HepG2 (cell line): Measurements from ENCODE around the gene ZFAND2B. TPM values are rescaled to one million over a fixed set of nuclear protein-coding genes. Genes with fewer than 3 reads are reported as not detected.
A peak's percentile ranks its signal among the peaks of the same experiment; 100 is the strongest.

ENCODE experiments used
- BORCS8-MEF2B ChIP-seq: sonication (generic); formaldehyde crosslinking; IDR thresholded peaks from 2 replicates; pipeline ENCODE4 v1.8.0; 2022; ENCODE audit warnings: mild to moderate bottlenecking, missing genetic modification reagents
- CBFB ChIP-seq: sonication (generic); formaldehyde crosslinking; IDR thresholded peaks from 2 replicates; pipeline ENCODE4 v1.4.0; 2020; ENCODE audit warnings: missing genetic modification reagents
- CREM ChIP-seq, 2 experiments: sonication (generic) in 1 of 2; formaldehyde crosslinking in 1 of 2; IDR thresholded peaks; 2 replicates each; pipeline versions ENCODE4 v1.4.0 to v1.6.1; 2016 to 2020; ENCODE audit warnings: antibody characterized with exemption in 1 of 2, mild to moderate bottlenecking in 1 of 2, missing genetic modification reagents in 1 of 2
- DBP ChIP-seq: sonication (generic); formaldehyde crosslinking; IDR thresholded peaks from 2 replicates; pipeline ENCODE4 v1.4.0; 2020; ENCODE audit warnings: missing genetic modification reagents; ENCODE audit errors: not compliant biosample characterization
- ELK4 ChIP-seq: sonication (generic); formaldehyde crosslinking; IDR thresholded peaks from 2 replicates; pipeline ENCODE4 v1.9.0; 2021; ENCODE audit warnings: missing genetic modification reagents, borderline replicate concordance
- FUBP1 ChIP-seq: sonication (generic); formaldehyde crosslinking; IDR thresholded peaks from 2 replicates; pipeline ENCODE4 v1.5.1; 2020; ENCODE audit warnings: missing genetic modification reagents, mild to moderate bottlenecking, borderline replicate concordance
- GTF2F1 ChIP-seq: fragments of 150-350 bp; IDR thresholded peaks from 2 replicates; pipeline ENCODE4 v1.6.1; 2014; ENCODE audit warnings: low read length
- JUN ChIP-seq: sonication (generic); formaldehyde crosslinking; IDR thresholded peaks from 2 replicates; pipeline ENCODE4 v1.4.0; 2020; ENCODE audit warnings: mild to moderate bottlenecking, missing genetic modification reagents
- NAIF1 ChIP-seq: sonication (generic); formaldehyde crosslinking; IDR thresholded peaks from 2 replicates; pipeline ENCODE4 v1.5.0; 2020; ENCODE audit warnings: mild to moderate bottlenecking, missing genetic modification reagents, borderline replicate concordance
- PBX3 ChIP-seq: sonication (generic); formaldehyde crosslinking; IDR thresholded peaks from 2 replicates; pipeline ENCODE4 v1.8.1; 2023; ENCODE audit warnings: missing genetic modification reagents, inconsistent platforms, borderline replicate concordance
- TEF ChIP-seq: sonication (generic); formaldehyde crosslinking; IDR thresholded peaks from 2 replicates; pipeline ENCODE4 v1.5.0; 2020; ENCODE audit warnings: missing genetic modification reagents
- TMF1 ChIP-seq: sonication (generic); formaldehyde crosslinking; IDR thresholded peaks from 2 replicates; pipeline ENCODE4 v1.8.1; 2022; ENCODE audit warnings: low read depth, missing genetic modification reagents
- ZBTB1 ChIP-seq: sonication (generic); formaldehyde crosslinking; IDR thresholded peaks from 2 replicates; pipeline ENCODE4 v1.4.0; 2020; ENCODE audit warnings: missing genetic modification reagents, borderline replicate concordance
- ZBTB25 ChIP-seq: IDR thresholded peaks from 2 replicates; pipeline ENCODE4 v1.6.1; 2018; ENCODE audit warnings: missing genetic modification reagents
- ZBTB8A ChIP-seq: sonication (generic); formaldehyde crosslinking; IDR thresholded peaks from 2 replicates; pipeline ENCODE4 v1.4.0; 2020; ENCODE audit warnings: mild to moderate bottlenecking, low read depth, missing genetic modification reagents, borderline replicate concordance
- ZFAT ChIP-seq: sonication (generic); formaldehyde crosslinking; conservative IDR thresholded peaks from 2 replicates; pipeline ENCODE4 v1.8.1; 2023; ENCODE audit warnings: missing genetic modification reagents, inconsistent platforms
- ZNF782 ChIP-seq: sonication (generic); formaldehyde crosslinking; IDR thresholded peaks from 2 replicates; pipeline ENCODE4 v1.4.0; 2020; ENCODE audit warnings: missing genetic modification reagents, mild to moderate bottlenecking, borderline replicate concordance
- ZNF784 ChIP-seq: sonication (generic); formaldehyde crosslinking; IDR thresholded peaks from 2 replicates; pipeline ENCODE4 v1.5.1; 2020; ENCODE audit warnings: missing genetic modification reagents, mild to moderate bottlenecking, borderline replicate concordance
- ZNF839 ChIP-seq: sonication (generic); formaldehyde crosslinking; IDR thresholded peaks from 2 replicates; pipeline ENCODE4 v1.4.0; 2020; ENCODE audit warnings: missing genetic modification reagents, mild to moderate bottlenecking, borderline replicate concordance
- ZNF891 ChIP-seq: sonication (generic); formaldehyde crosslinking; IDR thresholded peaks from 2 replicates; pipeline ENCODE4 v1.5.0; 2020; ENCODE audit warnings: mild to moderate bottlenecking, missing genetic modification reagents
- polyA plus RNA-seq, 8 experiments: library from polyadenylated mRNA; depleted of rRNA in 3 of 8; stranded (reverse) in 7 of 8; unstranded in 1 of 8; fragments of >200 nt; fragmentation: Illumina TruSeq in 4 of 8; extraction: Trizol in 4 of 8; gene quantifications; 2 replicates each; pipeline versions ENCODE4 v1.2.1 to v1.2.3, GENCODE V29; 2011 to 2016; ENCODE audit warnings: low read depth in 4 of 8, missing spikeins in 1 of 8, mixed read lengths in 1 of 8; ENCODE audit not compliant: insufficient read depth in 1 of 8
- total RNA-seq, 5 experiments: library from RNA; depleted of rRNA; stranded (reverse); fragments of >200 nt; fragmentation: Illumina TruSeq; extraction: Trizol; gene quantifications; 2 replicates each; pipeline ENCODE4 v1.2.3, GENCODE V29; 2016; ENCODE audit warnings: low read depth in 1 of 5

ZFAND2B gene
- total and polyA plus RNA-seq, 2 of the 13 experiments (the other 11 are each of a cell fraction or from before 2014, with no cell fraction given): 53.3 to 115 TPM

GRCh38 chr2:219245148-219245898 is 38.7 kb downstream of the ZFAND2B start, which contains the start of the genes GLB1L and STK16 (continued):
- peak; percentile 43; the same call in 1 of the 2 replicates for TF ChIP-seq ELK4 (CRISPR knock-in tag)
- TF ChIP-seq TMF1 (CRISPR knock-in tag): no peak
- no peak; the same call in 1 of the 2 replicates for TF ChIP-seq GTF2F1
- TF ChIP-seq PBX3 (CRISPR knock-in tag): no peak
- TF ChIP-seq CBFB (CRISPR knock-in tag): peak; percentile 87
- peak; percentile 94 for TF ChIP-seq ZNF891 (CRISPR knock-in tag)
- TF ChIP-seq ZBTB1 (CRISPR knock-in tag): no peak
- peak; percentile 99; the same call in 1 of the 2 replicates for TF ChIP-seq ZNF839 (CRISPR knock-in tag)
- TF ChIP-seq NAIF1: peak; percentile 55; the same call in 1 of the 2 replicates
- peak; percentile 99 for TF ChIP-seq CREM (IDR thresholded peaks at IDR 0.05)
- peak; percentile 93 for TF ChIP-seq CREM (CRISPR knock-in tag; IDR thresholded peaks at IDR 0.05)
- peak; percentile 91 for TF ChIP-seq ZNF782 (CRISPR knock-in tag)
- no peak for TF ChIP-seq ZFAT (CRISPR knock-in tag)
- 0 out of 2 replicates have a peak, but pooled peaks have one; percentile 54 for TF ChIP-seq TEF
- no peak for TF ChIP-seq DBP (CRISPR knock-in tag)
- no peak; the same call in 1 of the 2 replicates for TF ChIP-seq JUN (CRISPR knock-in tag)
- peak; percentile 99 for TF ChIP-seq ZNF784 (CRISPR knock-in tag)
- TF ChIP-seq ZBTB25 (CRISPR knock-in tag): peak; percentile 95
- no peak for TF ChIP-seq ZBTB8A (CRISPR knock-in tag)
- TF ChIP-seq BORCS8-MEF2B (CRISPR knock-in tag): peak; percentile 97
- 0 out of 2 replicates have a peak, but pooled peaks have one; percentile 32 for TF ChIP-seq FUBP1 (CRISPR knock-in tag)
